GM23248 (cell line): ENCODE data around the gene EHD3. TPM values are rescaled to one million over a fixed set of nuclear protein-coding genes. Genes with fewer than 3 reads are reported as not detected.

Experiments
- DNase-seq: peaks from one replicate; pipeline ENCODE4 v3.0.0-alpha.2; 2015
- H2AFZ ChIP-seq: fragments of 200-600 bp; sonication (generic); 2 replicates; pipeline ENCODE4 v1.6.1; 2016; ENCODE audit warnings: antibody characterized with exemption
- H3F3A ChIP-seq: fragments of 200-600 bp; sonication (generic); 2 replicates; pipeline ENCODE4 v1.6.1; 2016; ENCODE audit warnings: mild to moderate bottlenecking, antibody characterized with exemption, mixed run types; ENCODE audit not compliant: insufficient read depth
- H3K27ac ChIP-seq: fragments of 200-600 bp; sonication (generic); 2 replicates; pipeline ENCODE4 v1.5.1; 2016; ENCODE audit warnings: mild to moderate bottlenecking
- H3K27me3 ChIP-seq: fragments of 200-600 bp; sonication (generic); replicated peaks from 2 replicates; pipeline ENCODE4 v1.6.1; 2016; ENCODE audit warnings: mild to moderate bottlenecking; ENCODE audit not compliant: insufficient read depth
- H3K36me3 ChIP-seq: fragments of 200-600 bp; sonication (generic); 2 replicates; pipeline ENCODE4 v1.6.1; 2016; ENCODE audit warnings: low read depth, mild to moderate bottlenecking
- H3K4me1 ChIP-seq: fragments of 200-600 bp; sonication (generic); 2 replicates; pipeline ENCODE4 v1.6.1; 2016; ENCODE audit warnings: mild to moderate bottlenecking; ENCODE audit not compliant: insufficient read depth
- H3K4me2 ChIP-seq: fragments of 200-600 bp; sonication (generic); one replicate; pipeline ENCODE4 v1.6.1; 2016; ENCODE audit warnings: mild to moderate bottlenecking; ENCODE audit not compliant: unreplicated experiment
- H3K4me3 ChIP-seq: fragments of 200-600 bp; sonication (generic); 2 replicates; pipeline ENCODE4 v1.5.1; 2016; ENCODE audit warnings: mild to moderate bottlenecking
- H3K79me2 ChIP-seq: fragments of 200-600 bp; sonication (generic); 2 replicates; pipeline ENCODE4 v1.6.1; 2016; ENCODE audit warnings: mild to moderate bottlenecking; ENCODE audit not compliant: insufficient read depth
- H3K9ac ChIP-seq: fragments of 200-600 bp; sonication (generic); 2 replicates; pipeline ENCODE4 v1.6.1; 2016; ENCODE audit warnings: mild to moderate bottlenecking
- H3K9me2 ChIP-seq: fragments of 200-600 bp; sonication (generic); 2 replicates; pipeline ENCODE4 v1.6.1; 2016; ENCODE audit warnings: mixed run types, mild to moderate bottlenecking, moderate library complexity; ENCODE audit not compliant: insufficient read depth
- H3K9me3 ChIP-seq: fragments of 200-600 bp; sonication (generic); one replicate; pipeline ENCODE4 v1.6.1; 2017; ENCODE audit warnings: low read depth
- H4K20me1 ChIP-seq: fragments of 200-600 bp; sonication (generic); 2 replicates; pipeline ENCODE4 v1.6.0; 2016; ENCODE audit not compliant: insufficient read depth
- EZH2 ChIP-seq: fragments of 200-600 bp; sonication (generic); IDR thresholded peaks from 2 replicates; pipeline ENCODE4 v1.6.1; 2018; ENCODE audit warnings: antibody characterized with exemption, mild to moderate bottlenecking; ENCODE audit not compliant: insufficient read depth, poor library complexity, severe bottlenecking
- EZH2phosphoT487 ChIP-seq: fragments of 200-600 bp; sonication (generic); IDR thresholded peaks from 2 replicates; pipeline ENCODE4 v1.6.1; 2018; ENCODE audit warnings: antibody characterized with exemption, moderate library complexity, mild to moderate bottlenecking, low read depth; ENCODE audit not compliant: insufficient read depth
- WGBS, 2 experiments: methylation state at CpG; one replicate each; pipeline ENCODE4 v1.1.6; 2015 to 2017; ENCODE audit warnings: low lambda C conversion rate in 2 of 2, low coverage in 1 of 2; ENCODE audit errors: missing lambda C conversion rate in 2 of 2; 5-methylcytosine and 5-hydroxymethylcytosine counted together
- in situ Hi-C: fragments of 300-500 bp; cut with MboI; formaldehyde crosslinking; loops from 2 replicates; pipeline ENCODE4 v1.15.0; 2020
- polyA plus RNA-seq: library from polyadenylated mRNA; unstranded; fragments of >200 nt; fragmentation: Nextera tagmentation; extraction: Ambion mirVana; gene quantifications from 2 replicates; pipeline ENCODE4 v1.2.1, GENCODE V29; 2016
- total RNA-seq: library from RNA; depleted of rRNA; stranded (reverse); fragments of >200 nt; shearing (Covaris generic); gene quantifications from 2 replicates; pipeline ENCODE4 v1.2.3, GENCODE V29; 2014

The EHD3 gene
- total and polyA plus RNA-seq, 2 experiments from 2014 or later: 25.9 to 33.6 TPM

DNA sequence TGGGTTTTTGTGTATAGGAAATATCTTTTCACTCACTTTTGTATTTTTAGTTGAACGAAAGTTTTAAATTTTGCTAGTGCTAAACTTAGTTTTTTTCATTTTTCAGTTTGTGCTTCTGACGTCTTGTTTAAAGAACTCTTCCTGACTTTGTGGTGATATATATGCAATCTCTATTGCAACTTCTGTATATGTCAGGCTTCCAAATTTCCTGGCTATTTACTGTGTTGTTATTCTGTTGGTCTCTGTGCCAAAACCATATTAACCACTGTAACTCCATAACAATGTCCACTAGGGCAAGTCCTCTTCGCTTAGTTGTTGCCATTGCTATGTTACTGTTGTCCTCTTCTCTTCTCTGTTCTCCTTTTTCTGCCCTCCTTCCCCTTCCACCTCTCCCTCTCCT lies 3.2 kb upstream of the EHD3 start:
- H3K9ac ChIP-seq: no peak overlapping the region
- peaks cover 13% of the 10 kb centered on the region for H3K79me2 ChIP-seq
- no peaks in the 10 kb centered on the region; the same call in 1 of the 2 replicates for H3K9me2 ChIP-seq
- peaks cover 13% of the 10 kb centered on the region for H3F3A ChIP-seq
- H3K27ac ChIP-seq: no peak overlapping the region
- no peak for DNase-seq
- TF ChIP-seq EZH2phosphoT487 (no peak), EZH2 (no peak)
- no peaks in the 10 kb centered on the region for H3K36me3 ChIP-seq
- H3K9me3 ChIP-seq: no peaks in the 10 kb centered on the region
- in situ Hi-C loops: no loop called here
- peaks cover 18% of the 10 kb centered on the region for H3K4me1 ChIP-seq
- H3K4me3 ChIP-seq: no peak overlapping the region
- WGBS, 2 experiments: 69 to 71% methylated on average over 3 of the region's 3 CpGs
- no peaks in the 10 kb centered on the region for H4K20me1 ChIP-seq
- no peaks in the 10 kb centered on the region; the same call in 1 of the 2 replicates for H3K27me3 ChIP-seq
- no peak overlapping the region for H2AFZ ChIP-seq
- no peak overlapping the region for H3K4me2 ChIP-seq

DNA sequence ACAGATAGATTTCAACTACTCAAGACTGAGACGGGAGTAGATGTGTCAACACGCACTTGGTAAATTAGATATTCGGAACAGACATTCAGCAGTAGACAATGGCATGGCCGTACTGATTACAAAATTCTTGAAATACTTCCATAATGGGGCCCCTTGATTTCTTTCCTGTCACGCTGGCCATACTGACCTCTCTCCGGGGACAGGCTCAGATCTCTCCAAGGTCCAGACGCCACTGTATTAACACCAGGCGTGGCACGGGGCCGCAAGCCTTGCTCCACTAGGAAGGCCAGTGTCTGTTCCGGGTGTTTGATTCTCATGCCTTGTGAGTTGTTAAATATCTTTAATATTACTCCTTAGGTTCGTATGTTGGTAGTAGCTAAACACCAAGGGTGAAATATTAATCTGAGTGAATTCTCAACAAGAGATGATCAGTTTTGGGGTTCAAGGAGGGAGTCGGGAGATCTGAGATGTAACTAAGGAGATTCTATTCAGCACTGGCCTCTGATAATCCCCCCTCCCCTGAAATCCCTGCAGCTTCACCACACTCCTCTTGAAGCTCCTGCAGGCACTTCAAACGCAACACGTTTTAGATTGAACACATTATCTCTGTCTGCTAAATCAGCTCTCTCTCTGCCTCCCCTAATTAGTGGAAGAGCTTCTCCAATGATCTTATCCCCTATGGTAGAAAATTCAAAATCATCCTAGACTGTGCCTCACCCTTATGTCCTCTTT lies 2.2 kb upstream of the EHD3 start:
- no peaks in the 10 kb centered on the region for H3K27me3 ChIP-seq
- no peak overlapping the region for H3K4me3 ChIP-seq
- H3K9me3 ChIP-seq: no peaks in the 10 kb centered on the region
- peaks cover 13% of the 10 kb centered on the region for H3F3A ChIP-seq
- no peak overlapping the region for H2AFZ ChIP-seq
- 85% methylated on average over 15 of the region's 15 CpGs for WGBS, 2 experiments
- no peak for DNase-seq
- no peak for TF ChIP-seq EZH2
- no peak for TF ChIP-seq EZH2phosphoT487
- H4K20me1 ChIP-seq: no peaks in the 10 kb centered on the region
- no peak overlapping the region for H3K27ac ChIP-seq
- no peaks in the 10 kb centered on the region; the same call in 1 of the 2 replicates for H3K9me2 ChIP-seq
- H3K79me2 ChIP-seq: peaks cover 23% of the 10 kb centered on the region
- in situ Hi-C loops: no loop called here
- peaks cover 21% of the 10 kb centered on the region for H3K4me1 ChIP-seq
- no peak overlapping the region for H3K4me2 ChIP-seq
- H3K9ac ChIP-seq: no peak overlapping the region
- H3K36me3 ChIP-seq: no peaks in the 10 kb centered on the region

DNA sequence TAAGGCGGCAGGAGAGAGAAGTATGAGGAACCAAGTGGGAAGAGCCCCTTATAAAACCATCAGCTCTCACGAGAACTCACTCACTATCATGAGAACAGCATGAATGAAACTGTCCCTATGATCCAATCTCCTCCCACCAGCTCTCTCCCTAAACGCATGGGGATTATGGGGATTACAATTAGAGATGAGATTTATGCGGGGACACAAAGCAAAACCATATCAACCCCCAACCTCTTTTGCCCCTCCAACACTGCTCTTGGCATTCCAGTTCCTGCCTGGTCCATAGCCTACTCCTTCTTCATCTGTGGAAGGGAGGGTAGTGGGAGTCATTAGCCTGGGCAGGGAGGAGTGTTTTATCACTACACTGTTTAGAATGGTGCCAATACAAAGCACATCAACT lies 1.4 kb upstream of the EHD3 start:
- in situ Hi-C loops: no loop called here
- H4K20me1 ChIP-seq: no peaks in the 10 kb centered on the region
- no peak for DNase-seq
- H3F3A ChIP-seq: peaks cover 13% of the 10 kb centered on the region
- H3K9me3 ChIP-seq: no peaks in the 10 kb centered on the region
- H3K27ac ChIP-seq: no peak overlapping the region
- no peak overlapping the region for H2AFZ ChIP-seq
- no peaks in the 10 kb centered on the region; the same call in 1 of the 2 replicates for H3K9me2 ChIP-seq
- H3K4me1 ChIP-seq: peaks cover 21% of the 10 kb centered on the region
- no peaks in the 10 kb centered on the region for H3K36me3 ChIP-seq
- peaks cover 31% of the 10 kb centered on the region for H3K79me2 ChIP-seq
- no peak overlapping the region for H3K4me3 ChIP-seq
- TF ChIP-seq EZH2phosphoT487 (no peak), EZH2 (no peak)
- H3K9ac ChIP-seq: no peak overlapping the region
- H3K4me2 ChIP-seq: no peak overlapping the region
- H3K27me3 ChIP-seq: no peaks in the 10 kb centered on the region
- WGBS, 2 experiments: 95% methylated on average over 4 of the region's 4 CpGs

DNA sequence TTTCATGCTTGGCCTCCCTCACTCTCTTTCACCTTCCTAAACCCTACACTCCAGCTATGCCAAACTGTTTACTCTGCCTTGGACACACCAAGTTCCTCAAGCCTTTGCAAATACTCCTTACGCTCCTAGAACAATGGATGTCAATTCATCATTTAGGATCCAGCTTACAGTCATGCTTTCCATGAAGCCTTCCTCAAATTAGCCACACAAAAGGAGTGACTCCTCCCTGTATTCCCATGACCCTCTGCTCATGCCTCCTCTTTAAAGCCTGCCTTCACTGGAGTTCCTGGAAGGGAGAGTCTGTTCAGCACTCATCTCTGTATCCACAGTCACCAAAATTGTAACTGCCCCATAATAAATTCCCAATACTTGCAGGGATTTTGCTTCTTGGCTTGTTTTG lies 721 bp upstream of the EHD3 start:
- Histone ChIP-seq H3K4me3 (peak overlapping the region; percentile 75), H3K27ac (peak overlapping the region; percentile 17; the same call in 1 of the 2 replicates), H3K79me2 (peaks cover 37% of the 10 kb centered on the region), H3K9me2 (no peaks in the 10 kb centered on the region; the same call in 1 of the 2 replicates), H3K4me2 (peak overlapping the region; percentile 70), H3K9me3 (no peaks in the 10 kb centered on the region), H3K27me3 (no peaks in the 10 kb centered on the region), H2AFZ (peak overlapping the region; percentile 84), H3K36me3 (no peaks in the 10 kb centered on the region), H4K20me1 (no peaks in the 10 kb centered on the region), H3F3A (peaks cover 13% of the 10 kb centered on the region), H3K9ac (peak overlapping the region; percentile 73), H3K4me1 (peaks cover 21% of the 10 kb centered on the region)
- in situ Hi-C loops: no loop called here
- no peak for TF ChIP-seq EZH2
- DNase-seq: peak; percentile 57
- 100% methylated on average over 1 of the region's 1 CpG for WGBS, 2 experiments
